Breast epithelium (tissue), 3 donors: ENCODE data around the gene MPHOSPH9.

Source experiments
- POLR2A ChIP-seq: fragments of 450-650 bp; IDR thresholded peaks from one replicate; pipeline ENCODE4 v1.6.1; 2016; ENCODE audit warnings: antibody characterized with exemption, mild to moderate bottlenecking, moderate library complexity
- POLR2AphosphoS5 ChIP-seq, 3 donors: sonication (generic); formaldehyde crosslinking; IDR thresholded peaks; one replicate each; pipeline ENCODE4 v1.6.1; 2017; ENCODE audit warnings: antibody characterized with exemption in 3 of 3
- TF ChIP-seq, protein P1 (sequence below), 3 donors: fragments of 450-650 bp; IDR thresholded peaks; one replicate each; pipeline ENCODE4 v1.5.1; 2016 to 2017; ENCODE audit warnings: antibody characterized with exemption in 3 of 3, mild to moderate bottlenecking in 3 of 3, moderate library complexity in 3 of 3

DNA sequence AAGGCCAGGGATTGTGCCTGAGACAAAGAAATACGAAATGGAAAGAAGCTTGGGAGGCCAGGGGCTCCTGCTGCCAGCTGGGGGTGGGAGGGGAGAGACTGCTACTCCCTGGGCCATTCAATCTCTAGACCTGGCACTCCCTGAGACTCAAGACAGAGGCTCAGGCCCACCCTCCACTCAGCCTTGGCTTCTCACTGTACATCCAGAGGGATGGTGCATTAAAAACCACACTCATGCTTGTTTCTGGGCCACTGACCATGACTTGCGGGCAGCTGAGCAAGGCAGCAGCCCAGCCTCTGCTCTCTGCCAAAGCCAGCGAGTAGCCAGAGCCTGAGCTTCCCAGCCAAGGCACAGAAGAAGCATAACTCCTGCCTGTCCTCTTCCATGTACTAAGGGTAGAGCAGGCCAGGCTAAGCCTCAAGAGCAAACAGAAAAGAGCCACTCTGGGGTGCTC is 123.6 kb downstream of the MPHOSPH9 start:
- TF ChIP-seq, protein P1, sequence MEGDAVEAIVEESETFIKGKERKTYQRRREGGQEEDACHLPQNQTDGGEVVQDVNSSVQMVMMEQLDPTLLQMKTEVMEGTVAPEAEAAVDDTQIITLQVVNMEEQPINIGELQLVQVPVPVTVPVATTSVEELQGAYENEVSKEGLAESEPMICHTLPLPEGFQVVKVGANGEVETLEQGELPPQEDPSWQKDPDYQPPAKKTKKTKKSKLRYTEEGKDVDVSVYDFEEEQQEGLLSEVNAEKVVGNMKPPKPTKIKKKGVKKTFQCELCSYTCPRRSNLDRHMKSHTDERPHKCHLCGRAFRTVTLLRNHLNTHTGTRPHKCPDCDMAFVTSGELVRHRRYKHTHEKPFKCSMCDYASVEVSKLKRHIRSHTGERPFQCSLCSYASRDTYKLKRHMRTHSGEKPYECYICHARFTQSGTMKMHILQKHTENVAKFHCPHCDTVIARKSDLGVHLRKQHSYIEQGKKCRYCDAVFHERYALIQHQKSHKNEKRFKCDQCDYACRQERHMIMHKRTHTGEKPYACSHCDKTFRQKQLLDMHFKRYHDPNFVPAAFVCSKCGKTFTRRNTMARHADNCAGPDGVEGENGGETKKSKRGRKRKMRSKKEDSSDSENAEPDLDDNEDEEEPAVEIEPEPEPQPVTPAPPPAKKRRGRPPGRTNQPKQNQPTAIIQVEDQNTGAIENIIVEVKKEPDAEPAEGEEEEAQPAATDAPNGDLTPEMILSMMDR (IDR thresholded peaks at IDR 0.05), result no peak
- TF ChIP-seq POLR2AphosphoS5 (IDR thresholded peaks at IDR 0.05) (no peak), POLR2A (no peak)
